Measurements from ENCODE around the gene NEU2. TPM values are rescaled to one million over a fixed set of nuclear protein-coding genes. Genes with fewer than 3 reads are reported as not detected.

NEU2 gene
- total RNA-seq, 1 experiment from 2014 or later: not detected

GRCh38 chr2:233012301-233012971, 20.0 kb upstream of the NEU2 start:
- POLR2A ChIA-PET (ENCODE audit: low non-redundant PET): no interaction called here
- H3K27me3 ChIP-seq (replicated peaks; ENCODE audit: insufficient read depth, low read depth, low read length, poor library complexity): no peaks in the 10 kb centered on the region
- intact Hi-C loops (cut with micrococcal nuclease; ENCODE audit: unreplicated experiment): no loop called here
- no peak overlapping the region for H3K4me3 ChIP-seq (ENCODE audit: low read depth, low read length, poor library complexity, severe bottlenecking)
- CTCF ChIA-PET: no interaction called here
- TF ChIP-seq CTCF (conservative IDR thresholded peaks at IDR 0.05; ENCODE audit: low read depth, low read length): no peak
- TF ChIP-seq EZH2 (IDR thresholded peaks at IDR 0.05; ENCODE audit: borderline replicate concordance, low read depth, low read length, poor library complexity, severe bottlenecking): no peak
- no peaks in the 10 kb centered on the region for H3K4me1 ChIP-seq (ENCODE audit: insufficient read depth, low read length, poor library complexity, severe bottlenecking)
- DNase-seq (ENCODE audit: low spot score): no peak
- H3K9me3 ChIP-seq (ENCODE audit: low read depth, low read length, poor library complexity, severe bottlenecking): no peaks in the 10 kb centered on the region
- no peaks in the 10 kb centered on the region for H3K36me3 ChIP-seq (ENCODE audit: insufficient read depth, low read length, poor library complexity, severe bottlenecking)
- H3K27ac ChIP-seq (ENCODE audit: low read depth, low read length, poor library complexity, severe bottlenecking): no peak overlapping the region
- BruUV-seq (replicated peaks): no TSS peak

GRCh38 chr2:233013027-233013461, 19.4 kb upstream of the NEU2 start, which contains the start of gene NGEF:
Gene NGEF, minus strand, starts transcription at chr2:233013256. Its CDS starts 38,366 bp downstream, at chr2:232974890.
- Histone ChIP-seq H3K27ac (ENCODE audit: low read depth, low read length, poor library complexity, severe bottlenecking) (no peak within 1 kb of the TSS), H3K4me3 (ENCODE audit: low read depth, low read length, poor library complexity, severe bottlenecking) (no peak within 1 kb of the TSS), H3K4me1 (ENCODE audit: insufficient read depth, low read length, poor library complexity, severe bottlenecking) (no peaks in the 10 kb centered on the region), H3K27me3 (replicated peaks; ENCODE audit: insufficient read depth, low read depth, low read length, poor library complexity) (no peaks in the 10 kb centered on the region), H3K9me3 (ENCODE audit: low read depth, low read length, poor library complexity, severe bottlenecking) (no peaks in the 10 kb centered on the region), H3K36me3 (ENCODE audit: insufficient read depth, low read length, poor library complexity, severe bottlenecking) (no peaks in the 10 kb centered on the region)
- CTCF ChIA-PET: no interaction called here
- DNase-seq (ENCODE audit: low spot score): no peak
- intact Hi-C loops (cut with micrococcal nuclease; ENCODE audit: unreplicated experiment): no loop called here
- no TSS peak for BruUV-seq (replicated peaks)
- POLR2A ChIA-PET (ENCODE audit: low non-redundant PET): no interaction called here
- TF ChIP-seq EZH2 (IDR thresholded peaks at IDR 0.05; ENCODE audit: borderline replicate concordance, low read depth, low read length, poor library complexity, severe bottlenecking) (no peak), CTCF (conservative IDR thresholded peaks at IDR 0.05; ENCODE audit: low read depth, low read length) (no peak)

GRCh38 chr2:233013650-233014049, 18.8 kb upstream of the NEU2 start:
- H3K4me3 ChIP-seq (ENCODE audit: low read depth, low read length, poor library complexity, severe bottlenecking): no peak overlapping the region
- intact Hi-C loops (cut with micrococcal nuclease; ENCODE audit: unreplicated experiment): no loop called here
- no peaks in the 10 kb centered on the region for H3K27me3 ChIP-seq (replicated peaks; ENCODE audit: insufficient read depth, low read depth, low read length, poor library complexity)
- no peak overlapping the region for H3K27ac ChIP-seq (ENCODE audit: low read depth, low read length, poor library complexity, severe bottlenecking)
- H3K4me1 ChIP-seq (ENCODE audit: insufficient read depth, low read length, poor library complexity, severe bottlenecking): no peaks in the 10 kb centered on the region
- CTCF ChIA-PET: no interaction called here
- no peak for TF ChIP-seq EZH2 (IDR thresholded peaks at IDR 0.05; ENCODE audit: borderline replicate concordance, low read depth, low read length, poor library complexity, severe bottlenecking)
- no peak for TF ChIP-seq CTCF (conservative IDR thresholded peaks at IDR 0.05; ENCODE audit: low read depth, low read length)
- POLR2A ChIA-PET (ENCODE audit: low non-redundant PET): no interaction called here
- H3K9me3 ChIP-seq (ENCODE audit: low read depth, low read length, poor library complexity, severe bottlenecking): no peaks in the 10 kb centered on the region
- DNase-seq (ENCODE audit: low spot score): no peak
- H3K36me3 ChIP-seq (ENCODE audit: insufficient read depth, low read length, poor library complexity, severe bottlenecking): no peaks in the 10 kb centered on the region
- BruUV-seq (replicated peaks): no TSS peak
